GM12874 (cell line): ENCODE results near the gene LDB1.

ENCODE experiments used
- TF ChIP-seq, protein P1 (sequence below): IDR thresholded peaks from 2 replicates; pipeline ENCODE4 v1.5.1; 2011; ENCODE audit warnings: low read depth, mild to moderate bottlenecking, control low read depth, low read length, moderate library complexity; ENCODE audit not compliant: insufficient read depth

Gene LDB1

DNA sequence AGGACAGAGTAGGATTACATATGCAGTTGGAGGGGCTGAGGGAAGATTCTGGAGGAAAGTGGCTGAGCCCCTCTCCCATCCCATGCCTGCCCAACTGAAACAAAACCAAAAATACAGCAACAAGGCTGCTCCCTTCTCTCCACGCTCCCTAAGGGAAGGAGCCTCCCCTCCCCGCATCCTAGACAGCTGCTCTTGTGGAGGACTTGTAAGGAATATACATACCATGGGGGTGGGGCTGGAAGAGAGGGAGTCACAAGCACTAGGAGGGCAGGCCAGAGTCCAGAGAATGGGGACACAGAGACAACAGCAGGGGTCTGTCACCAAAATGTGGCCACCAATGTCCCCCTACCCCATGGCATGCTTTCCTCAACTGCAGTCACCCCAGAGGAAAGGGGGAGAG lies 13.2 kb downstream of the LDB1 start:
- TF ChIP-seq, protein P1, sequence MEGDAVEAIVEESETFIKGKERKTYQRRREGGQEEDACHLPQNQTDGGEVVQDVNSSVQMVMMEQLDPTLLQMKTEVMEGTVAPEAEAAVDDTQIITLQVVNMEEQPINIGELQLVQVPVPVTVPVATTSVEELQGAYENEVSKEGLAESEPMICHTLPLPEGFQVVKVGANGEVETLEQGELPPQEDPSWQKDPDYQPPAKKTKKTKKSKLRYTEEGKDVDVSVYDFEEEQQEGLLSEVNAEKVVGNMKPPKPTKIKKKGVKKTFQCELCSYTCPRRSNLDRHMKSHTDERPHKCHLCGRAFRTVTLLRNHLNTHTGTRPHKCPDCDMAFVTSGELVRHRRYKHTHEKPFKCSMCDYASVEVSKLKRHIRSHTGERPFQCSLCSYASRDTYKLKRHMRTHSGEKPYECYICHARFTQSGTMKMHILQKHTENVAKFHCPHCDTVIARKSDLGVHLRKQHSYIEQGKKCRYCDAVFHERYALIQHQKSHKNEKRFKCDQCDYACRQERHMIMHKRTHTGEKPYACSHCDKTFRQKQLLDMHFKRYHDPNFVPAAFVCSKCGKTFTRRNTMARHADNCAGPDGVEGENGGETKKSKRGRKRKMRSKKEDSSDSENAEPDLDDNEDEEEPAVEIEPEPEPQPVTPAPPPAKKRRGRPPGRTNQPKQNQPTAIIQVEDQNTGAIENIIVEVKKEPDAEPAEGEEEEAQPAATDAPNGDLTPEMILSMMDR: no peak

GRCh38 chr10:102102421-102102820 lies 17.7 kb downstream of the LDB1 start:
- TF ChIP-seq, protein P1: no peak

- TF ChIP-seq, protein P1: 0 out of 2 replicates have a peak, but pooled peaks have one; percentile 2
Measured at GRCh38 chr10:102101152-102101551, 19.0 kb downstream of the LDB1 start.

- TF ChIP-seq, protein P1: no peak
Measured at GRCh38 chr10:102096449-102096848, 23.7 kb downstream of the LDB1 start.

DNA sequence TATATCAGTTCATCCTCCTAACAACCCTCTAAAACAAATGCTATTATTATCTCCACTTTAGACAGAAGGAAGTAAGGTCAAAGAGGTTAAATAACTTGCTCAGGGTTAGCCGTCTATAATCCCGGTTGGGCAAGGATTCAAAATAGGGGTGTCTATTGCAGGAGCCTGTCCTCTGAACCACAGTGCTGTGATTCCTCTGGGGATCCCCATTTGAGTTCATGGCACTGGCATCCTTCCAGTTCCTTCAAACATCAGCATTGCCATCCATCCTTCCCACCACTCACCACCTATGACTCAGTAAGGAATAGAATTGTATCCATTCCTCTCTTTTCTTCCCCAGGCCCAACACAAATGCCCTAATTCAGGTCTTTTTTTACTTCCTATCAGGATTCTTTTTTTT lies 29.4 kb downstream of the LDB1 start:
- TF ChIP-seq, protein P1: no peak

DNA sequence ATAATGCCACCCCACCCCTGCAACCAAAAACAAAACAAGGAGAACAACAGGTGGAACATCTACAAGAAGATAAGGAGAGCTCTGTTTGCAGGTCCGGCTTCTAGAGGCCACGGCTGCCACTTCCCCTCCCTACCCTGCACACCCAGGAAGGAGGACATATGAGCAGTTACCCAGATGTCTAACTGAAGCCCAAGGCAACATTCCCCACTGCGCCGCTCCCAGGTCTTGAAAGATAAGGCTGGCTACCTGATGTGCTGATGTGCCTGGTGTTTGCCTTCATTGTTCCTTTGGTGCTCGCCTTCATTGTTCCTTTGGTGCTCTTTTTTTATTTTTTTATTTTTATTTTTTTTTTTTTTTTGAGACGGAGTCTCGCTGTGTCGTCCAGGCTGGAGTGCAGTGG lies 34.0 kb downstream of the LDB1 start:
- TF ChIP-seq, protein P1: no peak

GRCh38 chr10:102085336-102085735 lies 34.8 kb downstream of the LDB1 start:
- TF ChIP-seq, protein P1: no peak

- TF ChIP-seq, protein P1: no peak
Measured at GRCh38 chr10:102083541-102083940, 36.6 kb downstream of the LDB1 start.
